Measurements from ENCODE around the gene AJAP1. TPM values are rescaled to one million over a fixed set of nuclear protein-coding genes. Genes with fewer than 3 reads are reported as not detected.
"Not testable (repeated sequence)": the region's sequence is repeated elsewhere in the genome, so short reads cannot be mapped to it uniquely, and the experiment has no call there.

Gene AJAP1
- total RNA-seq, 1 experiment from 2014 or later, result not detected

- in situ Hi-C loops (cut with HindIII; ENCODE audit: low pct_unique_long_range_greater_than_20kb, low sequenced_read_pairs), result no loop called here
- ATAC-seq, result no peak
Measured at GRCh38 chr1:4616831-4617465, 37.5 kb upstream of the AJAP1 start.

GRCh38 chr1:4617506-4617905 is 36.9 kb upstream of the AJAP1 start:
- BruUV-seq (replicated peaks), result no TSS peak

More at GRCh38 chr1:4616831-4617465, 37.5 kb upstream of the AJAP1 start:
- BruUV-seq (replicated peaks), result no TSS peak
- CTCF ChIA-PET, result no interaction called here
- Histone ChIP-seq H3K27me3 (ENCODE audit: control insufficient read depth, insufficient read depth, low read length) (no peaks in the 10 kb centered on the region; the same call in 1 of the 2 replicates), H3K4me3 (ENCODE audit: low read depth in 2 of 2, low read length in 2 of 2) (no peak overlapping the region), H3K4me1 (ENCODE audit: control insufficient read depth, insufficient read depth, low read length) (no peaks in the 10 kb centered on the region), H3K36me3 (ENCODE audit: control insufficient read depth, insufficient read depth, low read length) (no peaks in the 10 kb centered on the region), H3K27ac (ENCODE audit: low read length) (no peak overlapping the region), H3K9me3 (ENCODE audit: control insufficient read depth, insufficient read depth, low read depth, low read length) (no peaks in the 10 kb centered on the region)
- intact Hi-C loops (cut with micrococcal nuclease; ENCODE audit: unreplicated experiment), result no loop called here
- POLR2A ChIA-PET, result no interaction called here
- TF ChIP-seq CTCF (IDR thresholded peaks at IDR 0.05), result no peak
- no peak for TF ChIP-seq POLR2AphosphoS5 (IDR thresholded peaks at IDR 0.05; ENCODE audit: low read depth, low read length)
- TF ChIP-seq REST (IDR thresholded peaks at IDR 0.05; ENCODE audit: insufficient read depth in 1 of 2, low read depth in 2 of 2, low read length in 1 of 2), result no peak
- TF ChIP-seq SIN3A (IDR thresholded peaks at IDR 0.05; ENCODE audit: borderline replicate concordance, insufficient read depth, low read depth, low read length), result no peak
- no peak for TF ChIP-seq TCF7L2 (IDR thresholded peaks at IDR 0.05; ENCODE audit: low read depth, low read length)
- no peak for DNase-seq (ENCODE audit: low read depth, low spot score)

GRCh38 chr1:4618827-4619226 is 35.6 kb upstream of the AJAP1 start:
- in situ Hi-C loops (cut with HindIII; ENCODE audit: low pct_unique_long_range_greater_than_20kb, low sequenced_read_pairs); intact Hi-C loops (cut with micrococcal nuclease; ENCODE audit: unreplicated experiment); H3K9me3 ChIP-seq (ENCODE audit: control insufficient read depth, insufficient read depth, low read depth, low read length); H3K4me1 ChIP-seq (ENCODE audit: control insufficient read depth, insufficient read depth, low read length); ATAC-seq; CTCF ChIA-PET; DNase-seq (ENCODE audit: low read depth, low spot score); H3K4me3 ChIP-seq (ENCODE audit: low read depth in 2 of 2, low read length in 2 of 2); H3K27ac ChIP-seq (ENCODE audit: low read length); H3K27me3 ChIP-seq (ENCODE audit: control insufficient read depth, insufficient read depth, low read length); POLR2A ChIA-PET; H3K36me3 ChIP-seq (ENCODE audit: control insufficient read depth, insufficient read depth, low read length); BruUV-seq (replicated peaks): not testable (repeated sequence)

More at GRCh38 chr1:4617506-4617905, 36.9 kb upstream of the AJAP1 start:
- Histone ChIP-seq H3K27ac (ENCODE audit: low read length) (no peak overlapping the region), H3K9me3 (ENCODE audit: control insufficient read depth, insufficient read depth, low read depth, low read length) (no peaks in the 10 kb centered on the region), H3K4me1 (ENCODE audit: control insufficient read depth, insufficient read depth, low read length) (no peaks in the 10 kb centered on the region), H3K27me3 (ENCODE audit: control insufficient read depth, insufficient read depth, low read length) (no peaks in the 10 kb centered on the region; the same call in 1 of the 2 replicates), H3K4me3 (ENCODE audit: low read depth in 2 of 2, low read length in 2 of 2) (no peak overlapping the region), H3K36me3 (ENCODE audit: control insufficient read depth, insufficient read depth, low read length) (no peaks in the 10 kb centered on the region)
- intact Hi-C loops (cut with micrococcal nuclease; ENCODE audit: unreplicated experiment) (no loop called here), in situ Hi-C loops (cut with HindIII; ENCODE audit: low pct_unique_long_range_greater_than_20kb, low sequenced_read_pairs) (no loop called here)
- ATAC-seq, result no peak
- ChIA-PET CTCF (no interaction called here), POLR2A (no interaction called here)
- TF ChIP-seq REST (IDR thresholded peaks at IDR 0.05; ENCODE audit: insufficient read depth in 1 of 2, low read depth in 2 of 2, low read length in 1 of 2) (no peak), SIN3A (IDR thresholded peaks at IDR 0.05; ENCODE audit: borderline replicate concordance, insufficient read depth, low read depth, low read length) (no peak)
- DNase-seq (ENCODE audit: low read depth, low spot score), result no peak

Data from Panc1 (cell line).